COLO668 (cell line): ENCODE data around the gene CTSD.
"Not testable (repeated sequence)": the region's sequence is repeated elsewhere in the genome, so short reads cannot be mapped to it uniquely, and the experiment has no call there.

Experiments used
- DNase-seq: peaks from one replicate; lab custom pipeline; 2025; ENCODE audit not compliant: unreplicated experiment; lab: John Stamatoyannopoulos, UW

Gene CTSD

DNA sequence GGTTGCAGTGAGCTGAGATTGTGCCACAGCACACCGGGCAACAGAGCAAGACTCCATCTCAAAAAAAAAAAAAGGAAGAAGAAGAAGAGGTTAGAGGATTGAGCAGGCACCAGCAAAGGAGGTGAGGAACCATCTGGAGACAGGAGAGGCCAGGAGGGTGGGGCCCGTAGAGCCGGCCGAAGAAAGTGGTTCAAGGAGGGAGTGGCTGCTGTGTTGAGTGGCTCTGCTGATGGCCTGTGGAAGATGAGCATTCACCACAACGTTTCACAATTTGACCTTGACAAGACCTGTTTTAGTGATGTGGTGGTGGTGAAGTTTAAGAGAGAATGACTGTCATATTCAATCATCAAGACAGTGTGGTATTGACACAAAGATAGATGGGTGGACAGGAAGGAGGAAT, 6.8 kb upstream of the CTSD start:
- DNase-seq = no peak

DNA sequence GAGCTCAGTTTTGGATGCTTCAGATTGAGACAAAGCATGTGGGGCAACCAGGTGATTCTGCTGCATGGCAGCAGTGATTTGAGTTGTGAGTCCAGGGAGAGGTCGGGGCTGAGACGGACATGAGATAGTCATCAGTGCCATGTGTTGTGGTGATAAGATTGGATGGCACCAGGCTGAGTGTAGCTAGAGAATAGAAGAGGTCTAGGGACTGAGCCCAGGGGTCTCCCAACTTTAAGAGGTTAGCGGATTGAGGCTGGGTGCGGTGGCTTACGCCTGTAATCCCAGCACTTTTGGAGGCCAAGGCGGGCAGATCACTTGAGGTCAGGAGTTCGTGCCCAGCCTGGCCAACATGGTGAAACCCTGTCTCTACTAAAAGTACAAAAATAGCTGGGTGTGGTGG, 6.3 kb upstream of the CTSD start:
- no peak for DNase-seq

DNA sequence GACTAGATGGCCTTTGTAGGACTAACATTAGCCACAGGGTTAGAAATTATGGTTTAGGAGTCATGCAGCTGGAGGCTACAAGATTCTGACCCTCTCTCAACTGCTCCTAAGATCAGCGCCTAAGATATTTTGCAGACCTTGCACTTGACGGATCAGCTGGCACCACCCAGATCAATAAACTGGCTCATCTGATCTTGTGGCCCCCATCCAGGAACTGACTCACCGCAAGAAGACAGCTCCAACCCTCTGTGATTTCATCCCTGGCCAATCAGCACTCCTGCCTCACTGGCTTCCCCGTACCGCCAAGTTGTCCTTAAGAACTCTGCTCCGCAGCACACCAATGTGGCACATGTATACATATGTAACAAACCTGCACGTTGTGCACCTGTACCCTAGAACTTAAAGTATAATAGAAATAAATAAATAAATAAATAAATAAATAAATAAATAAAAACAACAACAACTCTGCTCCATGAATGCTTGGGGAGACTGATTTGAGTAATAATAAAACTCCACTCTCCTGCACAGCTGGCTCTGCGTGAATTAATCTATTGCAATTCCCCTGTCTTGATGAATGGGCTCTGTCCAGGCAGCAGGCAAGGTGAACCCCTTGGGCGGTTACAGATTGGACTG, 5.7 kb upstream of the CTSD start:
- not testable (repeated sequence) for DNase-seq

DNA sequence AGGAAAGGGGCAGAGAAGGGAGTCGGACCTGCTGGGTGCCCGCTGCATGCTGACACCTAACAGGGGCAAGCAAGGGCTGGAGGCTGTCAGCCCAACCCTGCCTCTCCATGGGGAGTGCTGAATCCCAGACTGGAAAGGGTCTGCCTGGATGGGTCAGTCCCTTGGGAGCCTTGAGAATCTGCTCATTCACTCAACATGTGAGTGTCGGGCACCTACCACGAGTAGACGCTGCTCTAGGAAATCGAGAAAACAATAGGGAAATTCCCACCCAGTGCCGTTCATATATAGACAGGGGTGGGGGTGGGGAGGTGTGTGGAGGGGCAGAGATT, 4.4 kb upstream of the CTSD start:
- no peak for DNase-seq

DNA sequence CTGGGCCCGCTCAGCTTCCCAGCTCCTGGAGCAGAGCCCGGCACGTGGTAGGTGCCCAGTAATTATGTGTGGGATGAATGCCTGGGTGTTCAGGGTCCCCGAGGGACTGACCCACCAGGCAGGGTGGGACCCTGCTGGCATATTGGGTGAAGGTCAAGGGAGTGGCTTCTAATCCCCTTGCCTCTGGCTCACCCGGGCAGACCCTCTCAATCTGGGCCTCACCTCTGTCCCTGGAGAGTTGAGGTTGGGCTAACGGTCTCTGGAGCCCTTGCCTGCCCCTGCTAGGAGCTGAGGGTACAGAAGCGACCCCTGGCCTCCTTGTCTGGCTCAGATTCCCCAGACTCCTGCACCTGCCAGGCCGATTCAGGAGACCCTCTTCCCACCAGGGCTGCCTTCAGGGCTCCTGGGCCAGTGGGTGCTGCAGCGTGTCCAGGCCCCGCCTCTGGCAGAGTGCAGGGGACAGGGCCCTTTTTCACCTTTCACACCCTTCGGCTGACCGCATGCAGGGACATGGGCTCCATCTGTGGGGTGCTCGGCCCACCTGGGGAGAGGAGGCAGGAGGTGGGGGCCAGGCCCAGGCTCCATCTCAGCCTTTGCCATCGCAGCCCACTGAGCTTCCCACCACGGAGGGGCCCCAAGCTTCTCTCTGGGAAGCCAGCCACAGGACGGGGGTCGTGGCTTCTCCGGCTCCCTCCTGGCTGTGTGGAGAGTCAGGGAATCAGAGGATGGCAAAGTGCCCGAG, 3.8 kb upstream of the CTSD start:
- no peak for DNase-seq

DNA sequence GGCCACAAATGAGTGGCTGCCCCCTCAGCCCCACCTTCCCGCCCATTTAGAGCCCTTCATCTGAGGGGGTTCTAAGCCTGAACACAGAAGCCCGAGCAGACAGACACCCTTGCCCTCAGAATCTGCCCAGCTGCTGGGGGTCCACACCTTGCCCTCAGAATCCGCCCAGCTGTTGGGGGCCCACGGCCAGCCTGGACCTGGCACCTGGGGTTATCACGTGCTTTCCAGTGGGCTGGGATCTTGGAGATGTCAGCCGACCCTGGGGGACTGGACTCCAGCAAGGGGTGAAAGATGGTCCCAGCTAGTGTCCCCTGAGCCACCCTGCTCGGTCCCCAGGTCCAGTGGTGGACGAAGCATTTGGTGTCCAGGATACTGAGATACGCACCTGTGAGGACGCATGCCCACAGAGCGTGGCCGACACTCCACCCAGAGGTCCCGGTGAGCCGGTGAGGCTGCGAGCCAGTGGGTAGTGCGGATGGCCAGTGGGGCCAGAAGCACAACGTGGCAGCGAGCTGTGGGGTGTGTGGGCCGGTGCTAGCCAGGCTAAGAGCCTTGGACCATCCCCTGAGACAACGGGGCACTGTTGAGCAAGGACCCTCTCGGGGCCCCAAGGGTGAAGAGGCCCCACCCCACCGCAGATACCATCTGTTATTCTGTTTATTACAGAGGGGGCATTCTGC, 3.1 kb upstream of the CTSD start:
- DNase-seq = no peak

DNA sequence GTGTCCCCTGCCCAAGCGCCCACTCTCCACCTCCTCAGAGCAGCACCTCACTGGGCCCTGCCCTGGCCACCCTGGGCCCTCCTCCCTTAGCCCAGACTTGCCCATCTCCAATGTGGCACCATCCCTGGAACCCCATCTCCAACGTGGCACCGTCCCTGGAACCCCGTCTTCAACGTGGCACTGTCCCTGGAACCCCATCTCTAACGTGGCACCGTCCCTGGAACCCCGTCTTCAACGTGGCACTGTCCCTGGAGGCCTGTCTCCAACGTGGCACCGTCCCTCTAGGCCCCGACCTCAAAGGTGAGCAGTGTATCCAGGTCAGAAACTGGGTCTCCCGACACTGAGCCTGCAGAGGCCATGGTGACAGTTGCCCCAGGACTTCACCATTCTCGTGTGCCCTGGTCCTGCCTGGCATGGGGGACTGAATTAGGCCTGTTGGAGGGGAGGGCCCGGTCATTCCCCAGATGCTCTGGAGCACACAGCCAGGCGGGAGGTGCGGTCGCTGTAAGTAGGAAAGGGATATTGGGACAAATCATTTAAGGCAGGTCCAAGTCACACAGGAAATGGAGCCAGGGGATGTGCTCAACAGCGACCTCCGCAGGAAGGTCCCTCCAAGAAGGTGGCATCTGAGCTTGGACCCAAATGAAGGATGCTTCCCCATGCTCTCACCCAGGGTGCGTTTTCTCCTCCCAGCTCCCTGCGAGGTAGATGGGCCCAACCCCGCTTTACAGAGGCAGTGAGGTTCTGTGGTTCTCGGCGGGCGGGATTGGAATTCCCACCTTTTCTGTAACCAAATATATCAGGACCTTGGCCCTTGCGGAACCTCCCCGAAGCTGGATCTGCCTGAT, 2.4 kb upstream of the CTSD start:
- DNase-seq = no peak

DNA sequence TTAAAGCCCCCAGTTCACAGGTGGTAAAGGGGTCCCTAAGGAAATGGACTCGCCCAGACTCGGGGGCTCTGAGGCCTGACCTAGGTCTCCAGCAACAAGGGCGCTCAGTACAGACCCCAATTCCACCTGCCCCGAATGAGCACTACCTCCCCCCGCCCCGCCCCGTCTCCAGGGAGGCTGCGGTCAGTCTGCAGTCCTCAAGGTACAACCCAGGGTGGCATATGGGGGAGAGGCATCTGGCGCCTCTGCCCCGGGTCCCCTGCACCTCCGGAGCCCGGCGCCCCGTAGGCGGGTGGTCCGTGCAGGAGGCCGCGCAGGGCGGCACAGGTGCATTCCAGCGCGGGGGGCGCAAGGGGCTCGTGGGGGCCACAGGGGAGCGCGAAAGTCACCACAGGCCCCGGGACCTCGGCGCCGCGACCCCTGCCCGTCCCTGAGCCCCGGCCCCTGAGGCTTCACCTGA, 361 bp downstream of the CTSD start:
- DNase-seq = no peak

DNA sequence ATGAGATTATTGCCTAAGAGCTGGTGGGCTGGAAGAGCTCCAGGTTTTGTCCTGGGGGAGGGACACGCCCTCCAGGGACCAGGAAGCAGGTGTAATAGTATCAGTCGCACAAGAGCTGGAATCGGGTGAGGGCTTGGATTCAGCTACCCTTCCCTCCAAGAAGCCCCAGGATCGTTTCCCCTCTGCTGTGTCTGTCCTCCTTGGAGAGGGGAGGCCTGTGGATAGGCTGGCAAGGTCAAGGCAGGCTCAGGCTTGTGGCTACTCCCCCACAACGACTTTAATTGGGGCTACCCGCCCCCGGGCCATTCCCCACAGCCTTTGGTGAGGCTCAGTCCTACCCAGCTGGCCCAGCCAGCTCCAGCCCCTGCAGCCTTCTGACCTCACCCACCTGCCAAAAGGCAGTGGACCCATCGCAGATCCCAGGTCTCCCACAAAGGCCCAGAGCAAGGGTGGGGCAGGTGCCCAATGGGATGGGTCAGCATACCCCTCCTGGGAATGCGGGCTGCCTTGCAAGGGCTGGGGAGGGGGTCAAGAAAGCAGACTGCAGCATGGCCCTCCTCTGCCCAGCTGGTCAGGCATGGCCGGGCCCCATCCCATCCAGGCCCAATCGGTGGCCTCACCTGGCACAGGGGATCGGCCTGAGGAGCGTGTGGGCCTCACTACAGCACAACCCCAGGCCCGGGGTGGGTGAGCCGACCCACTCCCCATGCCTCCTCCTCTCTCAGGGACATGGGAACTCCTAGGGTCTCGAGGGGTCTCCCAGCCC, 1.0 kb downstream of the CTSD start:
- no peak for DNase-seq

DNA sequence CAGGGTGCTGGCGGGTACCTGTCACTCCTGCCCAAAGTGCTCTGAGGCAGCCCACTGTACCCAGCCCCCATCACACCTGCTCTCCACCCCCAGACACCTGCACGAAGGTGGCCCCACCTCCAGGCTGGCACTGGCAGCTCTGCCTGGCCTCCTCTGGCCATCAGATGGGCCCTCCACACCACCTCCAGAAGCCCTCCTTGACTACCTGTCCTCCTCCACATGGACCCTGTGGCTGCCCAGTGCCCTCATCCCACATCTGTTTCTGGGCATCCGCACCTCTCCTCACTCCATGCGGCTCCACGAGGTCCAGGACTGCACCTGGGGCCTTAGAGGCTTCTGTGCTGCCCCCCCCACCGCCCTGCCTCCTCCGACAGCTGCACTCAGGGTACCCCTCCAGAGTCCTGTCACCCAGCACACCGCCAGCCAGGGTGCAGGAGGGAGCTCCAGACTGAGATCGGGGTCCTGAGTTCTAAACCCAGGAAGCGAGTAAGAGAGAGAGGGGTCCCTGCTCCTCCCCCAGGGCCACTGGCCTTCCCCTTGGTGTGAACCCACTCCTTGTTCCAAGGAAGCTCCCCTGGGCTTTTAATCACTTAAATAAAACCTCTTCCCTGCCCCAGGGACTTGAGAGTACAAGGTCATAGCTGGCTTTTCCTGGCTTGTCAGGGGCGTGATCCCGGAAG, 1.7 kb downstream of the CTSD start:
- no peak for DNase-seq

DNA sequence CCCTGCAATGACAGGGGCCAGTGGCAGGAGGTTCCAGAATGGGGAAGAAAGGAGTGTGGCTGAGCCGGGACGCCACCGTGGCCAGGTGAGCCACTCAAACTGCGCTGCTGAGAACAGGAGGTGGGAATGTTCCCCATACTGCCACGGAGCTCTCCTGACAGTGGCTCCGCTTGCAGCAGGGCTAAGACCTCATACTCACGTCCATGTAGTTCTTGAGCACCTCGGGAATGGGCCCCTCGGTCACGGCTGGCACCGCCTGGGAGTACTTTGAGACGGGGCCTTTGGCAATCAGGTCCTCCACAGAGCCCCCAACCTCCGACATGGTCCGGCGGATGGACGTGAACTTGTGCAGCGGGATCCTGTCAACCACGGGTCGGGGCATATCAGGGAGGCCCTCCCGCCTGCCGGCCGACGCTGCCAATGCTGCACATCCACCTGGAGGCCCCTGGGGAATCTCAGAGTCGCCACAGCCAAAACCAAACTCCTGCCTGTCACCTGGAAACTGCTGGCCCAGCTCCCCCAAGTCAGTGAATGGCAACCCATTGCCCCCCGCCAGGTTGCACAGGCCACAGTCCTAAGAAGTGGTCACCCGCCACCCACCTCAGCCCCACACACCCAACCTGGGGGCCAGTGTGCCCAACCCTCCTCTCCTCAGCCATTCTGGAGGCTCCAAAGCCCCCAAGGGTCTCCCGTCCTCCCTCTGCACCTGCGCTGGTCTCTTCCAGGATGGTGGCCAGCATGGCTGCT, 2.4 kb downstream of the CTSD start:
- DNase-seq = no peak

DNA sequence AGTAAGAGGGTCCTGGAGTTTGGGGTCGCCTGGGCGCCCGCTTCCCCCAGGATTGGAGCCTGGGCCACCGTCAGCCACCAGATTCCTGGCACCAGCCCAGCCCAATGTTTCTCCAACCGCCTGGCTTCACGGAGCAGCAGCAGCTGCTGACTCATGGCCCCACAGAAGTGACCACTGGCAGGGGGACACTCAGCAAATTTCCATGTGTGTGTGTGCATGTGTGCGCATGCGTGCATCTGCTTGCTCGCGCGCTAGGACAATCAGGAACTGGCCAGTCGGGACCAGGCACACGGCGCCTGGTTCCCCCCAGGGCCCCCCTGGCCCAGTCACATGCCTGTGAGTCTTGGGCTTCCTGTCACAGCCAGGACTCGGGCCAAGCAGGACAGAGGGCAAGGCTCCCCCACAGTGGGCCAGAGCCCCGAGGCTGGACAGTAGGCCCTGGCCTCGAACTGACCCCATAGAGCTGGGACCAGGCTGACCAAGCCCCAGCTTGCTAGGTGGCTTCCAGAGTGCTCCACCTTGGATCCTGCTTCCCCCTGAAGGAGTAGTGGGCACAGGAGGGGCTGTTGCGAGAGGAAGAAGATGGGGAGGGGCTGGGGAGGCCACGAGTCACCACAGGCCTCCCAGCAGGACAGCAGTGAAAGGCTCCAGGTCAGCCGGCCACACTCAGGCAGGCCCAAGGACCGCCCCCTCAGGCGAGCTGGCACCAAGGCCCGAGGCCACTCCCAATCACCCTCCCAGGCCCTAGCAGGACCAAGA, 3.2 kb downstream of the CTSD start:
- DNase-seq = no peak

DNA sequence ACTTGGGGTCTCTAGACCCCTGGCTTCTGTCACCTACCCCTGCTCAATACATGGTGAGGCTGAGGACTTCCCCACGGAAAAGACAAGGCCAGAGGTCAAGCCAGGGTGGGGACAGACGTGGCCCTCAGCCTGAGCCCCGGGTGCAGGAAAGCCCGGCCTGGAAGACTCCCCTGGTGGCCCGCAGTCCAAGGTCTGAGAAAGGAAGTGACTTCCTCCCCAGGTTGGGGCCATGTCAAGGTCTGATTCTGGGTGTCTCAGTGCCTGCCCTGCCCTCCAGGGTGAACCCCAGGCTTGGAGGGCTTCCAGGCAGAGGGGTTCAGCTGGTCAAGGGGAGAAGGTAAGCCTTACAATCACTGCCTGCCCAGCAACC, 3.9 kb downstream of the CTSD start:
- no peak for DNase-seq

DNA sequence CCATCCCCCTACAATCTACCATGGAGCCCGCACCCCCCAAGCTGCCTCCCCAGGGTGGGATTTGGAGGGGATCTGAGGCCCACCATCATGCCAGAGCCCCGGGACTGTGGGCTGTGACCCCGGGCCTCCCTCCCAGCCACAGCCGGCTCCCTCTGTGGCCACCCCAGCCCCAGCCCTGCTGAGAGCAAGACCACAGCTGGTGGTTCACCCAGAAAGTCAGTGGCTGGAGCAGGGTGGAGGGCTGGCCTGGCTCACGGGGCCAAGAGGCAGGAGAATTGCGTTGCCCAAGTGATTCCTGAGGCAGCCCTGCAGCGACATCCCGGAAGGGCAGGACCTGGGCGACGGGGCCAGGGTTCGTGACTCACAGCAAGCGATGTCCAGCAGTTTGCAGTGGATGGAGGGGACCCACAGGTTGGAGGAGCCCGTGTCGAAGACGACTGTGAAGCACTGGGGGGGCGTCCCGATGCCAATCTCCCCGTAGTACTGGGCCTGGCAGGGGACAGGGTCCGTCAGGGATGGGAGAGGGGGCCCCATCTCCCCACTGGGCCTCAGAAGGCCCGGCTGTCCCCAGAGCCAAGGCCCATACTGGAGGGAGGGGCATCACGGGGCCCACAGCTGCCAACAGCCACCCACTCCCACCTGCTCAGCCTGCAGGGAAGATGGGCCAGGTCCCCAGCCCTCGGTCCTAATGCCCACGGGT, 4.4 kb downstream of the CTSD start:
- no peak for DNase-seq

DNA sequence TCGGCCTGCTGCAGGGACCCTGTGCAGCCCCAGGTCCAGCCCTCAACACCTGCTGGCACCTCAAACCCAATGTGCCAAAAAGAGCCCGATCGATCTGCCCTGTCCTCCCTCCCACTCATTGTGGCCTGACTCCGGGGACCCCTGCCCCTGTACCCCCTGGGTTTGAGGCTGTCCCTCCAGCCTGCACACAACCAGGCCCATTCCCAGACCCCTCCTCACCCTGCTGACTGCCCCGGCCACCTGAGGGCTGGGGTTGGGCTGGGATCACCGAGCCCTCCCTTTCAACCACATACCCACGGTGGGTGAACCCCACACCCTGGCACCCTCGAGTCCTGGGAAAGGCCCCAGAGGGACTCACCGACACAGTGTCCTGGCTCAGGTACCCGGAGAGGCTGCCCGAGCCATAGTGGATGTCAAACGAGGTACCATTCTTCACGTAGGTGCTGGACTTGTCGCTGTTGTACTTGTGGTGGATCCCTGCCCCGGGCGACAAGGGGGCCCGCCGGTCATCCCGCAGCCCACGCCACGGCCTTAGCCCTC, 5.0 kb downstream of the CTSD start:
- DNase-seq = no peak

DNA sequence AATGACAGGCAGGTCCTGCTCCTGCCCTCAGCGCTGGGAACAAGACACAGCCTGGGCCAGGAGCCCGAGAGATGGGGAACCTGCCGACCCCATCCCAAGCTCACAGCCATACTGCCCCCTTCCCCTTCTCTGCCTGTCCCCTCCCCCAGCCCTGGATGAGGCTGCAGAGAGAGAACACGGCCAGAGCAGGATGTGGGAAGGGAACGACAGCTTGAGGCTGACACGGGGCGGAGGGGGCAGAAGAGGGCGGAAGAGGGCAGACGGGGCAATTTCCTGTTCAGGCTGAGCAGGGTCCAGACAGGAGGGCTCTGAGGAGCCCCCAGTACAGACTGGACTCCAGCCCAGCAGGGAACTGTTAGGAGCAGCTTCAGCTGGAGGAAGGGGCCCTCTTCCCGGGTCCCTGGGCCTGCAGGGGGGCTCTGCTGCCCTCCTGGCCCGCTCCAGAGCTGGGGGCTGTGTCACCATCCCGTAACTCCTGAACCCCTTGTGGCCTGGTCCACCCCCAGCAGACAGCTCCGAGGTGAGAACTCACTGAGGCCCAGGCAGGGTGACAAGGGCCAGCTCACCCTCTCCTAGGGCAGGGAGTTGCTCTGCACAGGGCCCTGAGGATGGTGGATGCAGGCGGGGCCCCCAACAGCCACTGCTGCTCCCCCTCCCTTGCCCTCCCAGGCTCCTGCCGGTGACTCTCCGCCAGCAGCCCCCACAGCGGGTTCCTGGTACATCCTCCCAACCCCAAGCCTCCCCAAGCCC, 5.7 kb downstream of the CTSD start:
- DNase-seq = no peak
